ENCODE results near the gene LPAR6.
A peak's percentile ranks its signal among the peaks of the same experiment; 100 is the strongest.

LPAR6 gene

GRCh38 chr13:48414501-48414900, 1.6 kb upstream of the LPAR6 start:
- DNase-seq: no peak

GRCh38 chr13:48411841-48412531, 927 bp downstream of the LPAR6 start:
- peak; percentile 48 to 65 (median 52) for DNase-seq

GRCh38 chr13:48411147-48411794, 1.6 kb downstream of the LPAR6 start:
- no peak for DNase-seq

GRCh38 chr13:48410199-48410598, 2.7 kb downstream of the LPAR6 start:
- peak in 2 of 4 experiments; percentile 34 to 43 for DNase-seq

GRCh38 chr13:48405875-48406274, 7.0 kb downstream of the LPAR6 start:
- DNase-seq: peak in 2 of 4 experiments; percentile 46 to 50

- DNase-seq: no peak
Observed at GRCh38 chr13:48404952-48405351, 8.0 kb downstream of the LPAR6 start.

GRCh38 chr13:48403913-48404312, 9.0 kb downstream of the LPAR6 start:
- DNase-seq: peak in 3 of 4 experiments; percentile 36 to 55 (median 50)

- peak in 3 of 4 experiments; percentile 17 to 76 (median 69) for DNase-seq
Observed at GRCh38 chr13:48403151-48403631, 9.7 kb downstream of the LPAR6 start.

GRCh38 chr13:48402325-48402932, 10.5 kb downstream of the LPAR6 start:
- DNase-seq: peak in 1 of 4 experiments; percentile 16

- no peak for DNase-seq
Observed at GRCh38 chr13:48401480-48401879, 11.4 kb downstream of the LPAR6 start.

GRCh38 chr13:48400850-48401291, 12.0 kb downstream of the LPAR6 start:
- peak in 2 of 4 experiments; percentile 62 to 72 for DNase-seq

GRCh38 chr13:48400090-48400694, 12.7 kb downstream of the LPAR6 start:
- no peak for DNase-seq

GRCh38 chr13:48398450-48399095, 14.3 kb downstream of the LPAR6 start:
- no peak for DNase-seq

GRCh38 chr13:48397744-48398143, 15.2 kb downstream of the LPAR6 start:
- no peak for DNase-seq

- no peak for DNase-seq
Observed at GRCh38 chr13:48393698-48394085, 19.2 kb downstream of the LPAR6 start.

- DNase-seq: no peak
Observed at GRCh38 chr13:48393030-48393697, 19.7 kb downstream of the LPAR6 start.

- DNase-seq: no peak
Observed at GRCh38 chr13:48391257-48391656, 21.7 kb downstream of the LPAR6 start.

GRCh38 chr13:48386816-48387215, 26.1 kb downstream of the LPAR6 start:
- DNase-seq: no peak

- no peak for DNase-seq
Observed at GRCh38 chr13:48383384-48383783, 29.5 kb downstream of the LPAR6 start.

GRCh38 chr13:48380581-48380980, 32.3 kb downstream of the LPAR6 start:
- DNase-seq: peak in 2 of 4 experiments; percentile 38 to 66

- no peak for DNase-seq
Observed at GRCh38 chr13:48377857-48378256, 35.1 kb downstream of the LPAR6 start.

- DNase-seq: no peak
Observed at GRCh38 chr13:48370815-48371214, 42.1 kb downstream of the LPAR6 start.
